Neural cell (in vitro differentiated cells): Measurements from ENCODE around the gene GTPBP6.

Source experiments
- CTCF ChIP-seq: fragments of 450-650 bp; IDR thresholded peaks from 2 replicates; pipeline ENCODE4 v1.5.1; 2014; ENCODE audit warnings: antibody characterized with exemption, mild to moderate bottlenecking, moderate library complexity; ENCODE audit not compliant: poor library complexity, severe bottlenecking
- EP300 ChIP-seq: fragments of 450-650 bp; conservative IDR thresholded peaks from 2 replicates; pipeline ENCODE4 v1.6.1; 2014; ENCODE audit warnings: antibody characterized with exemption, mild to moderate bottlenecking, moderate library complexity; ENCODE audit not compliant: poor library complexity, severe bottlenecking
- EZH2 ChIP-seq: fragments of 200-600, 300-800 bp; shearing (Covaris generic), sonication (generic); IDR thresholded peaks from 2 replicates; pipeline ENCODE4 v1.6.1; 2014; ENCODE audit warnings: antibody characterized with exemption, low read length, borderline replicate concordance, mild to moderate bottlenecking; ENCODE audit not compliant: insufficient read depth, poor library complexity, severe bottlenecking
- MXI1 ChIP-seq: fragments of 450-650 bp; conservative IDR thresholded peaks from 2 replicates; pipeline ENCODE4 v1.6.1; 2014; ENCODE audit warnings: antibody characterized with exemption, mild to moderate bottlenecking; ENCODE audit not compliant: poor library complexity, severe bottlenecking
- RAD21 ChIP-seq: fragments of 450-650 bp; conservative IDR thresholded peaks from 2 replicates; pipeline ENCODE4 v1.6.1; 2014; ENCODE audit warnings: antibody characterized with exemption, mild to moderate bottlenecking, moderate library complexity
- TAF1 ChIP-seq: IDR thresholded peaks from 2 replicates; pipeline ENCODE4 v1.6.1; 2012; ENCODE audit warnings: low read depth

- TF ChIP-seq CTCF (no peak), MXI1 (no peak), RAD21 (no peak), EP300 (no peak), TAF1 (no peak), EZH2 (no peak)
These were observed 30.0 kb upstream of the GTPBP6 start for GRCh38 chrX:348461-349117.
